Glomerular visceral epithelial cell (primary cell): ENCODE measurements around the gene CFLAR.
"Not testable (repeated sequence)": the region's sequence is repeated elsewhere in the genome, so short reads cannot be mapped to it uniquely, and the experiment has no call there.

Experiments
- DNase-seq: peaks from one replicate; pipeline ENCODE4 v3.0.0-alpha.2; 2016; ENCODE audit errors: extremely low spot score

CFLAR gene

DNA sequence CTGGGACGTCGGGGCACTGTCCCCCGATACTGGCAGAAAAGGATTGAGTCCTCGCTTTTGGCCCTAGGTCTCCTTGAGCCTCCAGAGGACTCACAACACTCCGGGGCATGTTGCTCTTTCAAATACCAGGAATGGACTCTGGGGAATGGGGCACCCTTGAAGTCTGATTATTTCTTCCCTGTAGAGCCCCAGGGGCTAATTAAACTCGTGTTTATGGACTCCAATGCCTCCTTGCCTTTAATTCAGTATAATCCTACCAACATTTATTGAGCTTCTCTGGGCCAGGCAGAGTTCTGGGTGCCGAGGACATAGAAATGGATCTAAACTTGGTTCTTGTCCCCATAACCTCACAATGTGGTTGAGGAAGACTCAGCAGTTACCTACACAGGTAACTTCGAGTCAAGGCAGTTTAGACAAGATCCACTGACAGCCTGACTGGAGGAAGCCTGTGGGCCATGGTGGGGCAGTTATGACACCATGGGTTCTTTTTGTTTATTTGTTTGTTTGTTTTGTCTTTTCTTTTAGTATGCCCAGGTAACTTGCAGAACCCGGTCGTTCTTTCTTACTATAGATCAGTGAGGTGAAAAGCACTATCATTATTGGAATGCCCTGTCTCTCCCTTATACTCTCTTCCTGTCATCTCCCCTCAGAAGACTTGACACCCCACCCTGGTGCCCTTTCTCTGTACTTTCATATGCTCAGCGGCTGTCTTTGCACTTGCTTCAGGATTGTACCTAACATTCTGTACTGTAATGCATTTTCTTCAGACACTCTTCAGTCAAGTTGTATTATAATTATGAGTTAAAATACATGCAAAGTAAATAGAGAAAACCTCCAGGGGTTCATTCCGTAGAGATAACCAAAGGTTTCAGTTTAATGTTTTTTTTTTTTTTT, 3.2 kb downstream of the CFLAR start:
- no peak for DNase-seq

DNA sequence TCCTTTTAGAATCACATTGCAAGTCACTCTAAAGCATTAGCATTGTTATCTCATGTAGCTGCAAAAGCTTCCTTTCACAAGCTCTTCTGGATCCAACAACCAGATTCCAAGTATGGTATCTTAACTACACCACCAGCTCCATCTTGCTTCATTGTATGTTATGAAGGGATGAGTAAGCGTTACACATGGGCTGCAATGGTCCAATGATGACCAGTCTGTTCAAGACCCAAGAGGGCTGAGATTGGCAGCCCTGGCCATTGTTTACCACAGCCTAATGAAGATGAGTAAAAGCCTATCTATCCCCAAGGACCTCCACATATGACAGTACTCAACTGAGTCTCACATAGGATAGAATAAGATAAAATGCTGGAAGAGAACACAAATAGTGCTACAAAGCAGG, 6.3 kb downstream of the CFLAR start:
- no peak for DNase-seq

- DNase-seq = no peak
These were observed 10.6 kb downstream of the CFLAR start for GRCh38 chr2:201126308-201127151.

- no peak for DNase-seq
These were observed 11.2 kb downstream of the CFLAR start for GRCh38 chr2:201127152-201127511.

DNA sequence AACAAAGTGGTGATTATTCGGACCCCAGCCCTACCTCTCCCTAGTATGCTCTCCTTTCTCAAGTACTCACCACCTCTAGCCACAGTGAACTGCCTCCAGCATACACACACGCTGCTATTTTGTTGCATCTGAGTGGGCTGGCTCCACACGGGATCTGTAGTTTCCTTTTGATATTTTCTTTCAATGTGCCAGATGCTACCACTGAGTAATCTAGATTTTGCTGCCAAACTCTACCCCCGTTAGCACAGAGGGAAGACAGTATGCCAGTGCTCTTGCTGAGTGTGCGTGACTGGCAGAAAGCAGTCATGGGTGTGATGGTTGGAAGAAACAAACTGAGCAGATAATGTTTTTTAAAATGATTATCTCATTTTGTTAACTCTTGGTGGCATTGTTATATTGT, 11.6 kb downstream of the CFLAR start:
- DNase-seq = peak; percentile 77

GRCh38 chr2:201128033-201128432, 12.1 kb downstream of the CFLAR start:
- no peak for DNase-seq

DNA sequence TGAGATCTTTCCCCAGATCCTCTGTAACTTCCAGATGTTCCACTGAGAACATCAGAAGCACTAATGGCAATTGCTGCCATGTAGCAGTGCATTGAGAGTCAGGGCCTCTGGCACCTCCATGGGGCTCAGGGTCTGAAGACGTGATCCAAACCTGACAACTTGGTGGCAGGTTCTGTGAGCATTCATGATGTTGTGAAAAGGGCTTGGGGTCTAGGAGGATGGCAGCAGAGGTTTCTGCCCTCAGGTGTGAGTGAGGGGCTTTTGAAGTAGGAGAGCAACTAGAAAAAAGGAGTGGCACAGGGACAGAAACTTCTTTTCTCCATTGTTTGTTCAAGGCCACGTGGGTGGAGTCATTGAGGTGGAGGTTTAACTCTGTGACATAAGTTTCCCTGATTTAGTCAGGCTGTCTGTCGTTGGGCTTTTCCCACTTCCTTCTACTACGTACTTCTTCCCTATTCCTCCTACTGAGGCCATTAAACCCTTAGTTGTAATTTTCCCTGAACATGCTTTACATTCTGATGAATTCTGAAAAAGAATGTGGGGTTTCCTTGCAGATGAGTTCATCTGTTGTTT, 13.1 kb downstream of the CFLAR start:
- peak; percentile 80 for DNase-seq

GRCh38 chr2:201130524-201131186, 14.7 kb downstream of the CFLAR start:
- peak; percentile 70 for DNase-seq

DNA sequence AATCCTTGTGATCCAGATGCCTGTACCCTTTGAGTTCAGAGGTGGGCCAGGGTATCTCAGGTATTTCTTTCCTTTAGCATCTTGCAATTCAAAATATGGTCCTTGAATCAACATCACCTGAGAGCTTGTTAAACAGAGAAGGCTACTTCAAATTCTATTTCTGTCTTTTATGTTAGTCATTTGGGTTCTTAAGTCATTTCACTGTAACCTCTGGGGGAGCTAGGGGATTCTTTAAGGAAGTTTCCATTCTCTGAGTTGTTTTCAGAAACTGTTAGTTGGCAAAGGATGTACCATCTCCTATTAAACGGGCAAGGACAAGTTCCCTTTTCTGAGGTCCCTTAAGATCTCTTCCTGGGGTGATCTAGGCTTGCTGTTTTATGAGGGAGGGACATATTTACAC, 16.6 kb downstream of the CFLAR start:
- DNase-seq = no peak

- DNase-seq = peak; percentile 52
These were observed 19.4 kb downstream of the CFLAR start for GRCh38 chr2:201135386-201135785.

DNA sequence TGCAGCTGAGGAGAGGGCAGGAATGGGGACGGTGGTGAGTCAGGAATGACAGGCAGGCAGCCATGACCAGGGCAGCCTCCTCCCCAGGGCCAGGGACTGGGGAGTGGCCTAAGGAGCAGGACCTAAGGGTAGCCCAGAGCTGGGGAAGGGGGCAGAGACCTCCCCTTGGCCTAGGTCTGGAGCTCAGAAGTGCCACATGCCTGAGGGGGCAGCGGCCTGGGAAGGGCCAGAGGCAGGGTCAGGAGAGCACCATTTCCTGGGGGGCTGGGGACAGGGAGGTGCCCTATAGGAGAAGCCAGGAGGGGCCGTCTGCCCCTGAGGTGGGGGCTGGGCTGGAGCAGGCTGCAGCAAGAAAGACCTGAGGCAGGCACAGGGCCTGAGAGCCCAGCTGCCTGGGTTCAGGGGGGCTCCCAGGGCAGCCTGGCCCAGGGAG, 20.9 kb downstream of the CFLAR start:
- DNase-seq = no peak

DNA sequence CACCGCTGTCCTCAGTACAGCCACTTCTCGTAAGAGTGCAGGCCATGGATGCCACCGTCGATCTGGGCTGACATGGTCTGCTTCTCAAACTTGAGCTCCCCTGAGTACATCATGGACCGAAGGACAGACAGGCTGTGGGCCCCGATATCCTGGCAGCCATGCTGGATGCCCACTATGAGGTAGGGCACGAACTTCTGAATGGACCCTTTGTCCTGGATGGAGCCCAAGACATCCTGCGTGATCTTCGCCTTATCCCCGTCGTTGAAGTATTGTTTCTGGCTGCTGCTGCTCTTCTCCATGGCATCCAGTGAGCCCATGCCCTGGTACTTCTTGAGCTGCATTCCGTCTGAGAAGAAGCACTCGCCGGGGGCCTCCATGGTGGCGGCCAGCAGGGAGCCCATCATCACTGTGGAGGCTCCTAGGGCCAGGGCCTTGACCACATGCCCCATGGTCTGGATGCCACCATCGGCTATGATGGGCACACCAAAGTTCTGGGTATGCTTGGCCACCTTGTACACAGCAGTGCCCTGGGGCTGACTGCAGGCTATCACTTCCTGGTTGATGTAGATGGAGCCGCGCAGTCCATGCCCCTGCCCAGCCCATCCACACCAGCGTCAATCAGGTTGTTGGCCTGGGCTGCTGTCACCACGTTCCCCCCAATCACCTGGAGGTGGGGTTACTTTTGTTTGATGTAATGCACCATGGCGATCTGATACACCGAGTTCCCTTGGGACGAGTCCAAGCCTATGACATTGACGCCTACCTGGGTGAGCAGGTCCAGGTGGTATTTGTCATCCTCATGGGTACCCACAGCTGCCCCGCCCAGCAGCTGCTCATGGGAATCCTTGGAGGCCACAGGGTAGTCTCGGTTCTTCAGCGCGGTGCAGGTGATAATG, 21.8 kb downstream of the CFLAR start:
- DNase-seq = no peak

- no peak for DNase-seq
These were observed 22.5 kb downstream of the CFLAR start for GRCh38 chr2:201138401-201138970.

GRCh38 chr2:201138986-201139781, 23.2 kb downstream of the CFLAR start:
- DNase-seq = not testable (repeated sequence)

DNA sequence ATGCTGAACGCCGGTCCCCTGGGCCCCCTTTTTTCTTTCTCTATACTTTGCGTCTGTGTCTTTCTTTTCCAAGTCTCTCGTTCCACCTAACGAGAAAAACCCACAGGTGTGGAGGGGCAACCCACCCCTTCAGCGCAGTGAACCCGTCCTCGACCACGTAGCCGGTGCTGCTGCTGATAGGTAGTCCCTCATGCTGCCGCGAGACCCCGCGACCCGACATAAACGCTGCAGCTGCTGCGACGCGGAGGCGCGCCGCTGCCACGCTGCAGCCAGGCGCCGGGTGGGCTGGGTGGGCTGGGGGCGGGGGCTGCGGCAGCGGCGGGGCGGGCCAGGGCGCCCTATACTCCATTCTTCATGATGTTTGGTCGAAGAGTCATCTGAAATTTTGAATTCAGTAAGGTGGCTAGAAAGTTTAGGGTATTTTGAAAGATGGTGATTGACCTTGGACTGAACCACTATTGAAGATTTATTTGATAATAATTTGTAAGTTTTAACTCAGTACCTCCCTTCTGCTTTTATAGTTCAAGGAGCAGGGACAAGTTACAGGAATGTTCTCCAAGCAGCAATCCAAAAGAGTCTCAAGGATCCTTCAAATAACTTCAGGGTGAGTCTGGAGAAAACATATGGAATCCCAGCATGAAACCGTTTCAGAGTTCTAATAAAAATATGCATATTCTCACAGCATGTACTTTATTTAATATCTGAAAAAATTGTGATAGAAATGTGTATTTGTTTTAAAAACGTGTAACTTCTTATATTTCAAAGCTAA, 24.1 kb downstream of the CFLAR start:
- no peak for DNase-seq

DNA sequence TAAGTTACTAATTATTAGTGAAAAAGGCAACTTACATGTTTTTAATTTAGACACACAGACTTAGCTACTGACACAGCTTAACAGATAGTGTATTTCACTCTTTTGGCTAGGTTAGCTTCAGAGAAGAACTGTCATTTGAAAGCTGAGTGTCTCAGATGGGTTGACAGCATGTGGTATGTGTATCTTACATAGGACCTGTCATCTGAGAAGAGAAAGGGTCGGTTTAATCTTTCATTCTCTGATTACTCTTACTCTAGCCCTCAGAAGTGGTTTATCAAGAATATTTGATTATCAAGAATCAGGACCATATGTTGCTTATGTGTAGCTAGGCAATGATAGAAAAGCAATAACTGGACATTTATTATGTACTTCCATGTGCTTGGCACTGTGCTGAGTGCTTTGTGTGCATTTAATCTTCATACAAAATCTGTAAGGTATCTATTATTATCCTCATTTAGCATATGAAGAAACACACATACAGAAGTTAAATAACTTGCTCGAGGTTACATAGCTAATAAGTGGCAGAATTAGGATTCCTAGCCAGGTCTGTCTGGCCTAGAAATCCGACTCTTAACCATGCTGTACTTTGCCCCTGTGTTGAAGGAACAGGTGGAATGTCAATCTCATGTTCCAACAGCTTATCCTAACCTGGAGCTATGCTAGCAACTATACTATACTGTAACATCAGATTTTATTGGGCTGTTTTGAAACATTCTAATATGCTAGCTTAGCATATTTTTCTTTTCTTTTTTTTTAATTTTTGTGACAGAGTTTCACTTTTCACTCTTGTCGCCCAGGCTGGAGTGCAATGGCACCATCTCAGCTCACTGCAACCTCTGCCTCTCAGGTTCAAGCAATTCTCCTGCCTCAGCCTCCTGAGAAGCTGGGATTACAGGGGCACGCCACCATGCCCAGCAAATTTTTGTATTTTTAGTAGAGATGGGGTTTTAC, 28.4 kb downstream of the CFLAR start:
- no peak for DNase-seq

DNA sequence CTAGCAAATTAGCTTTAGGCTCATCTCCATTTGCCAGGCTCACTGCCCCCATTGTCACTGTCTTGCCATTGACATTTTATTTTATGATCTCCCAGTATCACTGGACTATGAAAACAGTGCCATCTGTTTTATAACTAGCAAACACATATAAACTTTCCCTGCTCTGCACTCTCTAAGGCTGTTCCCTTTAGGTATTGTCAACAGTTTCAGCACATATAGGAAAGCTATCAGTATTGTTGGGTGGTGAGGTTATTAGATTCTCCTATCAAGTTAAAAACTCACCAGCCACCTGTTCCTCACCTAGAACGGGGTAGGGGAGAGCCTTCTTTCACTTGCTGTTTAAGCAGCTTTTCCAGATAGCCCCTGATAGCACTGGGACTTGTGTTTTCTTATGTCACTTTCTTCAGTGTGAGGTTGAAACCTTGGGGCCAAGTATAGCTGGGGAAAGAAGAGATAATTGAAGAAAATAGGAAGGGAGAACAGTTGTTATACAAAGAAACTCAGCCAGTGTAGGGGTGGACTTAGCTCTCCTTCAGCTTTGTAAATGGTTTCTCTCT, 32.5 kb downstream of the CFLAR start:
- no peak for DNase-seq
